ENCODE data around the gene ARHGEF4. TPM values are rescaled to one million over a fixed set of nuclear protein-coding genes. Genes with fewer than 3 reads are reported as not detected.

The ARHGEF4 gene
- polyA plus RNA-seq, 1 donor (not counting 4 experiments of a cell fraction or from before 2014, with no cell fraction given), result 22.6 TPM

DNA sequence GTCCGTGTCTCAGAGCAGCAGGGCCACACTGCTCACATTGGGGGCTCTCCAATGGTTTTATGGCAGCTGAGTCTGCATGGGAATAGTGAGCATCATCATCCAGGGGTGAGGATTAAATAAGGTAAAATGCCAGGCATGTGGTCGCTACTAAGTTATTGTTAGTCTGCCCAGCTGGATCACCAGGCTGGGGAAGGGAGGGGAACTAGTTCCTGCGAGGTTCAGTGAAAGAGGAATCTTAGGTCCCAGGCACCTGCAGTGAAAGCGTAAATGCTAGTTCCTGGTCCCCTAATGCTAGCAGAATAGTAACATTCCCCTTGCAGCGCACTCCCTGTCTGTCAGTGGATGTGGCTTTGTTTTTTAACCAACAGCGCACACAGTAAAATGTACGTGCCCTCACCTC, 60.1 kb downstream of the ARHGEF4 start:
- no peak for FAIRE-seq

GRCh38 chr2:130898553-130898952, 61.8 kb downstream of the ARHGEF4 start:
- H3K4me3 ChIP-seq (ENCODE audit: control insufficient read depth in 2 of 3, extremely low read depth in 1 of 3, insufficient read depth in 2 of 3, low read depth in 1 of 3, low read length in 3 of 3), result no peak overlapping the region
- H3K27me3 ChIP-seq (ENCODE audit: control insufficient read depth, extremely low read depth, insufficient read depth, low read length), result no peaks in the 10 kb centered on the region
- no peak overlapping the region for H3K4me2 ChIP-seq (ENCODE audit: control insufficient read depth, extremely low read depth, insufficient read depth, low read depth, low read length)
- DNase-seq (ENCODE audit: low read depth, low spot score) (no peak), FAIRE-seq (no peak)
- H3K9me1 ChIP-seq (ENCODE audit: control insufficient read depth, extremely low read depth, insufficient read depth, low read length), result peaks cover 2% of the 10 kb centered on the region
- peaks cover 31% of the 10 kb centered on the region for H3K4me1 ChIP-seq (ENCODE audit: control insufficient read depth, extremely low read depth, insufficient read depth, low read length)
- H3K79me2 ChIP-seq (ENCODE audit: control insufficient read depth, insufficient read depth, low read length), result peaks cover 16% of the 10 kb centered on the region
- H3K9me3 ChIP-seq (ENCODE audit: control insufficient read depth, low read depth, low read length), result no peaks in the 10 kb centered on the region
- no peaks in the 10 kb centered on the region for H4K20me1 ChIP-seq (ENCODE audit: control insufficient read depth, extremely low read depth, insufficient read depth, low read length)
- no peak overlapping the region for H2AFZ ChIP-seq (ENCODE audit: control insufficient read depth, low read length)
- no peak overlapping the region for H3K9ac ChIP-seq (ENCODE audit: control insufficient read depth, extremely low read depth, insufficient read depth, low read length)
- dilution Hi-C loops (cut with MboI; ENCODE audit: extremely low pct_ligation_motif_present, low sequenced_read_pairs), result no loop called here
- H3K36me3 ChIP-seq (ENCODE audit: control insufficient read depth in 2 of 2, extremely low read depth in 1 of 2, insufficient read depth in 2 of 2, low read length in 2 of 2), result no peaks in the 10 kb centered on the region
- no peak overlapping the region for H3K27ac ChIP-seq (ENCODE audit: control insufficient read depth, insufficient read depth, low read length)
- TF ChIP-seq CTCF (optimal IDR thresholded peaks at IDR 0.05 in 1 of 3, IDR thresholded peaks at IDR 0.05 in 1 of 3, conservative IDR thresholded peaks at IDR 0.05 in 1 of 3; ENCODE audit: extremely low read depth in 1 of 3, insufficient read depth in 2 of 3, low read length in 3 of 3) (no peak), EZH2 (IDR thresholded peaks at IDR 0.05; ENCODE audit: low read length) (no peak)

More for the DNA sequence above, 60.1 kb downstream of the ARHGEF4 start:
- no peak for TF ChIP-seq EZH2 (IDR thresholded peaks at IDR 0.05; ENCODE audit: low read length)
- no peak for TF ChIP-seq CTCF (optimal IDR thresholded peaks at IDR 0.05 in 1 of 3, IDR thresholded peaks at IDR 0.05 in 1 of 3, conservative IDR thresholded peaks at IDR 0.05 in 1 of 3; ENCODE audit: extremely low read depth in 1 of 3, insufficient read depth in 2 of 3, low read length in 3 of 3)
- Histone ChIP-seq H4K20me1 (ENCODE audit: control insufficient read depth, extremely low read depth, insufficient read depth, low read length) (no peaks in the 10 kb centered on the region), H3K4me2 (ENCODE audit: control insufficient read depth, extremely low read depth, insufficient read depth, low read depth, low read length) (no peak overlapping the region), H2AFZ (ENCODE audit: control insufficient read depth, low read length) (no peak overlapping the region), H3K4me3 (ENCODE audit: control insufficient read depth in 2 of 3, extremely low read depth in 1 of 3, insufficient read depth in 2 of 3, low read depth in 1 of 3, low read length in 3 of 3) (no peak overlapping the region), H3K79me2 (ENCODE audit: control insufficient read depth, insufficient read depth, low read length) (peaks cover 14% of the 10 kb centered on the region), H3K9me3 (ENCODE audit: control insufficient read depth, low read depth, low read length) (no peaks in the 10 kb centered on the region), H3K9me1 (ENCODE audit: control insufficient read depth, extremely low read depth, insufficient read depth, low read length) (peaks cover 2% of the 10 kb centered on the region), H3K9ac (ENCODE audit: control insufficient read depth, extremely low read depth, insufficient read depth, low read length) (no peak overlapping the region), H3K27me3 (ENCODE audit: control insufficient read depth, extremely low read depth, insufficient read depth, low read length) (no peaks in the 10 kb centered on the region), H3K4me1 (ENCODE audit: control insufficient read depth, extremely low read depth, insufficient read depth, low read length) (peaks cover 40% of the 10 kb centered on the region), H3K27ac (ENCODE audit: control insufficient read depth, insufficient read depth, low read length) (no peak overlapping the region), H3K36me3 (ENCODE audit: control insufficient read depth in 2 of 2, extremely low read depth in 1 of 2, insufficient read depth in 2 of 2, low read length in 2 of 2) (no peaks in the 10 kb centered on the region)
- DNase-seq (ENCODE audit: low read depth, low spot score), result no peak
- dilution Hi-C loops (cut with MboI; ENCODE audit: extremely low pct_ligation_motif_present, low sequenced_read_pairs), result no loop called here

All from keratinocyte (primary cell).